GM12878 (cell line): Measurements from ENCODE around the gene OPN5. TPM values are rescaled to one million over a fixed set of nuclear protein-coding genes. Genes with fewer than 3 reads are reported as not detected.

Experiments
- ATAC-seq: fragments of 200-7000 bp; cut with Tn5 transposase; 3 replicates; pipeline ENCODE4 v1.9.1; 2020; ENCODE audit warnings: mild to moderate bottlenecking, moderate library complexity
- BruUV-seq: library from RNA; stranded (reverse); fragments of 400-500 nt; replicated peaks from 2 replicates; lab custom pipeline; 2021; lab: Mats Ljungman, UMichigan
- CTCF ChIA-PET: fragments of 300-600 bp; sonication (Branson Sonifier 250); formaldehyde crosslinking; extraction: SDS; loops from one replicate; lab custom pipeline; 2021; ENCODE audit warnings: inconsistent platforms; lab: Yijun Ruan, JAX
- POLR2A ChIA-PET: fragments of 350-600 bp; formaldehyde crosslinking; extraction: SDS; loops from one replicate; lab custom pipeline; 2021; ENCODE audit warnings: inconsistent platforms; lab: Charles Lee
- RAD21 ChIA-PET: fragments of 300-600 bp; sonication (Branson Sonifier 250); formaldehyde crosslinking; loops from one replicate; lab custom pipeline; 2023; ENCODE audit warnings: antibody characterized with exemption; ENCODE audit not compliant: unreplicated experiment; lab: Charles Lee
- SMC1A ChIA-PET: fragments of 300-600 bp; sonication (Branson Sonifier 250); formaldehyde crosslinking; loops from one replicate; lab custom pipeline; 2023; ENCODE audit not compliant: unreplicated experiment, uncharacterized antibody; lab: Charles Lee
- DNase-seq: peaks from one replicate; pipeline ENCODE4 v3.0.0-alpha.2; 2011; ENCODE audit warnings: low read depth, low spot score
- FAIRE-seq: peaks from 3 replicates; lab custom pipeline; 2011; peaks lifted over from hg19 to GRCh38; lab: Jason Lieb, UNC
- H2AFZ ChIP-seq: 2 replicates; pipeline ENCODE4 v1.6.0; 2011; ENCODE audit warnings: low read depth, low read length, control low read depth; ENCODE audit not compliant: control insufficient read depth
- H3K27ac ChIP-seq: 2 replicates; pipeline ENCODE4 v1.5.1; 2011; ENCODE audit warnings: control low read depth; ENCODE audit not compliant: control insufficient read depth, insufficient read depth
- H3K27me3 ChIP-seq, 2 experiments: replicated peaks in 1 of 2; 2 replicates each; pipeline versions ENCODE4 v1.6.0 to v1.6.1; 2011; ENCODE audit warnings: low read length in 1 of 2; ENCODE audit not compliant: control insufficient read depth in 2 of 2, insufficient read depth in 2 of 2
- H3K36me3 ChIP-seq, 2 experiments: 2 replicates each; pipeline ENCODE4 v1.5.1; 2011; ENCODE audit warnings: low read length in 1 of 2; ENCODE audit not compliant: control insufficient read depth in 2 of 2, insufficient read depth in 2 of 2
- H3K4me1 ChIP-seq: 2 replicates; pipeline ENCODE4 v1.6.1; 2011; ENCODE audit warnings: mild to moderate bottlenecking, low read length, moderate library complexity, mixed read lengths; ENCODE audit not compliant: control insufficient read depth, insufficient read depth
- H3K4me2 ChIP-seq: 2 replicates; pipeline ENCODE4 v1.6.0; 2011; ENCODE audit warnings: control low read depth; ENCODE audit not compliant: control insufficient read depth, insufficient read depth
- H3K4me3 ChIP-seq: fragments of 200-600 bp; sonication (generic); 2 replicates; pipeline ENCODE4 v1.5.1; 2016
- H3K79me2 ChIP-seq: 2 replicates; pipeline ENCODE4 v1.6.0; 2011; ENCODE audit warnings: low read length; ENCODE audit not compliant: control insufficient read depth, insufficient read depth
- H3K9ac ChIP-seq: 2 replicates; pipeline ENCODE4 v1.8.0; 2011; ENCODE audit warnings: low read length, control low read depth, mixed read lengths; ENCODE audit not compliant: control insufficient read depth, insufficient read depth
- H3K9me3 ChIP-seq: replicated peaks from 3 replicates; pipeline ENCODE4 v1.5.1; 2011; ENCODE audit warnings: mild to moderate bottlenecking, low read length; ENCODE audit not compliant: control insufficient read depth, insufficient read depth
- H4K20me1 ChIP-seq: 2 replicates; pipeline ENCODE4 v1.6.0; 2011; ENCODE audit not compliant: control insufficient read depth, insufficient read depth
- BCL11A ChIP-seq: IDR thresholded peaks from 2 replicates; pipeline ENCODE4 v1.6.1; 2011; ENCODE audit warnings: low read depth, low read length
- BMI1 ChIP-seq: fragments of 450-650 bp; IDR thresholded peaks from 2 replicates; pipeline ENCODE4 v1.6.1; 2016; ENCODE audit warnings: mild to moderate bottlenecking, moderate library complexity, borderline replicate concordance
- CBX3 ChIP-seq: fragments of 200-600 bp; sonication (generic); IDR thresholded peaks from 2 replicates; pipeline ENCODE4 v1.6.1; 2016; ENCODE audit warnings: low read depth, borderline replicate concordance
- CHD1 ChIP-seq: IDR thresholded peaks from 2 replicates; pipeline ENCODE4 v1.6.1; 2012; ENCODE audit warnings: low read depth, low read length, improper control_type of control experiment
- CHD2 ChIP-seq: IDR thresholded peaks from 2 replicates; pipeline ENCODE4 v1.6.1; 2011; ENCODE audit warnings: low read depth, low read length, improper control_type of control experiment, borderline replicate concordance
- EGR1 ChIP-seq, 2 experiments: IDR thresholded peaks; 1 replicate in 1 of 2; 2 replicates in 1 of 2; pipeline ENCODE4 v1.6.1; 2011 to 2012; ENCODE audit warnings: low read depth in 2 of 2, low read length in 2 of 2, borderline replicate concordance in 1 of 2, mild to moderate bottlenecking in 1 of 2, moderate library complexity in 1 of 2
- ESRRA ChIP-seq: IDR thresholded peaks from 2 replicates; pipeline ENCODE4 v1.6.1; 2012; ENCODE audit warnings: mild to moderate bottlenecking, low read length, improper control_type of control experiment
- IKZF2 ChIP-seq, 2 experiments: fragments of 450-650 bp; IDR thresholded peaks; 2 replicates each; pipeline ENCODE4 v1.6.1; 2017; ENCODE audit warnings: mild to moderate bottlenecking in 2 of 2, moderate library complexity in 2 of 2
- KDM1A ChIP-seq: fragments of 200-600 bp; sonication (generic); IDR thresholded peaks from 2 replicates; pipeline ENCODE4 v1.6.1; 2016; ENCODE audit warnings: borderline replicate concordance
- KLF5 ChIP-seq: fragments of 450-650 bp; IDR thresholded peaks from 2 replicates; pipeline ENCODE4 v1.6.1; 2014; ENCODE audit warnings: mild to moderate bottlenecking; ENCODE audit not compliant: partially characterized antibody
- RAD21 ChIP-seq: IDR thresholded peaks from 2 replicates; pipeline ENCODE4 v1.6.1; 2011; ENCODE audit warnings: mild to moderate bottlenecking, low read depth, low read length, moderate library complexity; ENCODE audit not compliant: insufficient read depth
- SMC3 ChIP-seq: IDR thresholded peaks from 2 replicates; pipeline ENCODE4 v1.6.1; 2011; ENCODE audit warnings: low read length, improper control_type of control experiment, borderline replicate concordance
- WRNIP1 ChIP-seq: IDR thresholded peaks from 2 replicates; pipeline ENCODE4 v1.6.1; 2011; ENCODE audit warnings: low read depth, low read length, improper control_type of control experiment, borderline replicate concordance
- WGBS: methylation state at CpG from one replicate; pipeline ENCODE4 v1.1.6; 2016; ENCODE audit warnings: low lambda C conversion rate; ENCODE audit not compliant: insufficient replicate concordance, insufficient coverage; ENCODE audit errors: missing lambda C conversion rate; 5-methylcytosine and 5-hydroxymethylcytosine counted together
- in situ Hi-C: fragments of 300-500 bp; cut with MboI; formaldehyde crosslinking; loops from 9 replicates; pipeline ENCODE4 v1.14.3; 2018; ENCODE audit warnings: mixed read lengths
- intact Hi-C: fragments of 100-400 bp; cut with micrococcal nuclease; formaldehyde crosslinking; loops from one replicate; pipeline ENCODE4 v1.14.2; 2022; ENCODE audit not compliant: unreplicated experiment
- polyA plus RNA-seq, 11 experiments: library from polyadenylated mRNA; depleted of rRNA in 4 of 11; unstranded in 6 of 11; stranded (reverse) in 5 of 11; fragments of >200 nt; fragmentation: Nextera tagmentation in 4 of 11; fragmentation: Illumina TruSeq in 1 of 11; extraction: Ambion mirVana in 4 of 11; extraction: Trizol in 1 of 11; gene quantifications; 1 replicate in 1 of 11; 2 replicates in 10 of 11; pipeline versions ENCODE4 v1.2.1 to v1.2.3, GENCODE V29; 2011 to 2016; ENCODE audit warnings: inconsistent platforms in 2 of 11, missing spikeins in 2 of 11, low read depth in 1 of 11
- total RNA-seq, 4 experiments: library from RNA; depleted of rRNA in 3 of 4; stranded (reverse); fragments of >200 nt in 3 of 4; fragmentation: Illumina TruSeq in 1 of 4; extraction: Trizol in 1 of 4; gene quantifications; 2 replicates each; pipeline versions ENCODE4 v1.2.1 to v1.2.3, GENCODE V29; 2013 to 2021
- TF ChIP-seq, protein P1 (sequence below): fragments of 450-650 bp; IDR thresholded peaks from 2 replicates; pipeline ENCODE4 v1.6.1; 2018; ENCODE audit warnings: borderline replicate concordance, mild to moderate bottlenecking; ENCODE audit not compliant: partially characterized antibody
- TF ChIP-seq, protein P2 (sequence below): IDR thresholded peaks from 2 replicates; pipeline ENCODE4 v1.6.1; 2012; ENCODE audit warnings: low read depth, low read length, improper control_type of control experiment
- TF ChIP-seq, protein P3 (sequence below): fragments of 450-650 bp; formaldehyde crosslinking; IDR thresholded peaks from 2 replicates; pipeline ENCODE4 v1.4.0; 2022; ENCODE audit warnings: mild to moderate bottlenecking, moderate library complexity
- TF ChIP-seq, protein P4 (sequence below): fragments of 450-650 bp; IDR thresholded peaks from 2 replicates; pipeline ENCODE4 v1.6.1; 2017; ENCODE audit warnings: low read depth, mild to moderate bottlenecking, moderate library complexity

OPN5 gene
- total and polyA plus RNA-seq, 10 of the 15 experiments (the other 5 are each of a cell fraction or from before 2014, with no cell fraction given): not detected

DNA sequence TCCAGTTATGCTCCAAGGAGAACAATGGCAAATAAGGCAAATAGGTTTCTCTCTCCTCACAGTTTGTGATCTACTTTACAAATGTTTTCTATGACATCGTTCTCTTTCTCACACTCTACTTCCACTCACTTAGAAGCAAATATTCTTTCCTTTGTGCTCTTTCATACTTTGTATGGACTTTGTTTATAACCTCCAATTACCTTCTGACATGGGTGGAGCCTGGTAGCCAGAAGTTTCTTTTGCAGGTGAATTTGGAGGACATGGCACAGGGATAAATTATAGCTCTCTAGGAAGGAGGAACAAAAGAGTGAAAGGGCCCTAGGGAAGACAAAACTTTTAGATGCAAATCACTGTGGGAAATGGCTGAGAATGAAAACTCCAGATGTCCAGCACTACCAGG is 69.3 kb downstream of the OPN5 start:
- H2AFZ ChIP-seq: no peak overlapping the region
- 33% methylated on average over 1 of the region's 1 CpG for WGBS
- no peak overlapping the region for H3K4me3 ChIP-seq
- ChIA-PET RAD21 (no interaction called here), SMC1A (no interaction called here), POLR2A (no interaction called here), CTCF (no interaction called here)
- H4K20me1 ChIP-seq: no peaks in the 10 kb centered on the region
- no peak overlapping the region for H3K27ac ChIP-seq
- H3K4me2 ChIP-seq: no peak overlapping the region
- FAIRE-seq: no peak
- in situ Hi-C loops: no loop called here
- H3K36me3 ChIP-seq: no peaks in the 10 kb centered on the region
- DNase-seq: no peak
- no peak overlapping the region for H3K9ac ChIP-seq
- H3K27me3 ChIP-seq: no peaks in the 10 kb centered on the region
- intact Hi-C loops: no loop called here
- H3K4me1 ChIP-seq: no peaks in the 10 kb centered on the region
- no TSS peak for BruUV-seq
- no peak for ATAC-seq
- H3K79me2 ChIP-seq: no peaks in the 10 kb centered on the region
- H3K9me3 ChIP-seq: no peaks in the 10 kb centered on the region
- TF ChIP-seq KLF5: no peak
- no peak for TF ChIP-seq EGR1 (IDR thresholded peaks at IDR 0.05; ENCODE audit: borderline replicate concordance in 1 of 2, low read depth in 2 of 2, low read length in 2 of 2)
- TF ChIP-seq KDM1A: no peak
- TF ChIP-seq RAD21: no peak
- TF ChIP-seq, protein P1, sequence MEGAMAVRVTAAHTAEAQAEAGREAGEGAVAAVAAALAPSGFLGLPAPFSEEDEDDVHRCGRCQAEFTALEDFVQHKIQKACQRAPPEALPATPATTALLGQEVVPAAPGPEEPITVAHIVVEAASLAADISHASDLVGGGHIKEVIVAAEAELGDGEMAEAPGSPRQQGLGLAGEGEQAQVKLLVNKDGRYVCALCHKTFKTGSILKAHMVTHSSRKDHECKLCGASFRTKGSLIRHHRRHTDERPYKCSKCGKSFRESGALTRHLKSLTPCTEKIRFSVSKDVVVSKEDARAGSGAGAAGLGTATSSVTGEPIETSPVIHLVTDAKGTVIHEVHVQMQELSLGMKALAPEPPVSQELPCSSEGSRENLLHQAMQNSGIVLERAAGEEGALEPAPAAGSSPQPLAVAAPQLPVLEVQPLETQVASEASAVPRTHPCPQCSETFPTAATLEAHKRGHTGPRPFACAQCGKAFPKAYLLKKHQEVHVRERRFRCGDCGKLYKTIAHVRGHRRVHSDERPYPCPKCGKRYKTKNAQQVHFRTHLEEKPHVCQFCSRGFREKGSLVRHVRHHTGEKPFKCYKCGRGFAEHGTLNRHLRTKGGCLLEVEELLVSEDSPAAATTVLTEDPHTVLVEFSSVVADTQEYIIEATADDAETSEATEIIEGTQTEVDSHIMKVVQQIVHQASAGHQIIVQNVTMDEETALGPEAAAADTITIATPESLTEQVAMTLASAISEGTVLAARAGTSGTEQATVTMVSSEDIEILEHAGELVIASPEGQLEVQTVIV: no peak
- TF ChIP-seq, protein P2, sequence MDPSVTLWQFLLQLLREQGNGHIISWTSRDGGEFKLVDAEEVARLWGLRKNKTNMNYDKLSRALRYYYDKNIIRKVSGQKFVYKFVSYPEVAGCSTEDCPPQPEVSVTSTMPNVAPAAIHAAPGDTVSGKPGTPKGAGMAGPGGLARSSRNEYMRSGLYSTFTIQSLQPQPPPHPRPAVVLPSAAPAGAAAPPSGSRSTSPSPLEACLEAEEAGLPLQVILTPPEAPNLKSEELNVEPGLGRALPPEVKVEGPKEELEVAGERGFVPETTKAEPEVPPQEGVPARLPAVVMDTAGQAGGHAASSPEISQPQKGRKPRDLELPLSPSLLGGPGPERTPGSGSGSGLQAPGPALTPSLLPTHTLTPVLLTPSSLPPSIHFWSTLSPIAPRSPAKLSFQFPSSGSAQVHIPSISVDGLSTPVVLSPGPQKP: no peak
- no peak for TF ChIP-seq ESRRA
- no peak for TF ChIP-seq WRNIP1
- TF ChIP-seq CBX3: no peak
- TF ChIP-seq, protein P3, sequence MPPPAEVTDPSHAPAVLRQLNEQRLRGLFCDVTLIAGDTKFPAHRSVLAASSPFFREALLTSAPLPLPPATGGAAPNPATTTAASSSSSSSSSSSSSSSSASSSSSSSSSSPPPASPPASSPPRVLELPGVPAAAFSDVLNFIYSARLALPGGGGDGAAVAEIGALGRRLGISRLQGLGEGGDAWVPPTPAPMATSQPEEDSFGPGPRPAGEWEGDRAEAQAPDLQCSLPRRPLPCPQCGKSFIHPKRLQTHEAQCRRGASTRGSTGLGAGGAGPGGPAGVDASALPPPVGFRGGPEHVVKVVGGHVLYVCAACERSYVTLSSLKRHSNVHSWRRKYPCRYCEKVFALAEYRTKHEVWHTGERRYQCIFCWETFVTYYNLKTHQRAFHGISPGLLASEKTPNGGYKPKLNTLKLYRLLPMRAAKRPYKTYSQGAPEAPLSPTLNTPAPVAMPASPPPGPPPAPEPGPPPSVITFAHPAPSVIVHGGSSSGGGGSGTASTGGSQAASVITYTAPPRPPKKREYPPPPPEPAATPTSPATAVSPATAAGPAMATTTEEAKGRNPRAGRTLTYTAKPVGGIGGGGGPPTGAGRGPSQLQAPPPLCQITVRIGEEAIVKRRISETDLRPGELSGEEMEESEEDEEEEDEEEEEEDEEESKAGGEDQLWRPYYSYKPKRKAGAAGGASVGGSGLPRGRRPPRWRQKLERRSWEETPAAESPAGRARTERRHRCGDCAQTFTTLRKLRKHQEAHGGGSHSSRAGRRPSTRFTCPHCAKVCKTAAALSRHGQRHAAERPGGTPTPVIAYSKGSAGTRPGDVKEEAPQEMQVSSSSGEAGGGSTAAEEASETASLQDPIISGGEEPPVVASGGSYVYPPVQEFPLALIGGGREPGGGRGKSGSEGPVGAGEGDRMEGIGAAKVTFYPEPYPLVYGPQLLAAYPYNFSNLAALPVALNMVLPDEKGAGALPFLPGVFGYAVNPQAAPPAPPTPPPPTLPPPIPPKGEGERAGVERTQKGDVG (CRISPR knock-in tag): no peak
- TF ChIP-seq, protein P4, sequence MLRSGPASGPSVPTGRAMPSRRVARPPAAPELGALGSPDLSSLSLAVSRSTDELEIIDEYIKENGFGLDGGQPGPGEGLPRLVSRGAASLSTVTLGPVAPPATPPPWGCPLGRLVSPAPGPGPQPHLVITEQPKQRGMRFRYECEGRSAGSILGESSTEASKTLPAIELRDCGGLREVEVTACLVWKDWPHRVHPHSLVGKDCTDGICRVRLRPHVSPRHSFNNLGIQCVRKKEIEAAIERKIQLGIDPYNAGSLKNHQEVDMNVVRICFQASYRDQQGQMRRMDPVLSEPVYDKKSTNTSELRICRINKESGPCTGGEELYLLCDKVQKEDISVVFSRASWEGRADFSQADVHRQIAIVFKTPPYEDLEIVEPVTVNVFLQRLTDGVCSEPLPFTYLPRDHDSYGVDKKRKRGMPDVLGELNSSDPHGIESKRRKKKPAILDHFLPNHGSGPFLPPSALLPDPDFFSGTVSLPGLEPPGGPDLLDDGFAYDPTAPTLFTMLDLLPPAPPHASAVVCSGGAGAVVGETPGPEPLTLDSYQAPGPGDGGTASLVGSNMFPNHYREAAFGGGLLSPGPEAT: no peak
- TF ChIP-seq CHD1: no peak
- TF ChIP-seq CHD2: no peak
- TF ChIP-seq SMC3: no peak
- no peak for TF ChIP-seq BMI1
- TF ChIP-seq BCL11A: no peak
- TF ChIP-seq IKZF2 (IDR thresholded peaks at IDR 0.05): no peak
